Measurements from ENCODE around the gene DDTL.

- TF ChIP-seq CTCF (IDR thresholded peaks at IDR 0.05) (no peak), ATF3 (CRISPR knock-in tag; conservative IDR thresholded peaks at IDR 0.05) (no peak), ZSCAN18 (CRISPR knock-in tag; IDR thresholded peaks at IDR 0.05) (no peak), TEAD4 (CRISPR knock-in tag; IDR thresholded peaks at IDR 0.05) (no peak), TEAD1 (CRISPR knock-in tag; IDR thresholded peaks at IDR 0.05) (no peak), E2F1 (CRISPR knock-in tag; IDR thresholded peaks at IDR 0.05) (no peak), NFE2L1 (CRISPR knock-in tag; IDR thresholded peaks at IDR 0.05) (no peak)
Observed at GRCh38 chr22:24002272-24002671, 35.6 kb downstream of the DDTL start.
